ENCODE measurements around the gene GRID1.

- no peak for TF ChIP-seq CTCF (conservative IDR thresholded peaks at IDR 0.05; ENCODE audit: low read depth, low read length)
- no peak for TF ChIP-seq EZH2phosphoT487 (IDR thresholded peaks at IDR 0.05; ENCODE audit: borderline replicate concordance, low read length)
- no peak for TF ChIP-seq EZH2 (IDR thresholded peaks at IDR 0.05; ENCODE audit: low read length, unreplicated experiment)
Observed at GRCh38 chr10:86363833-86364490, 2.6 kb downstream of the GRID1 start.

Data from PC-3 (cell line).